Testis (tissue), 2 donors: ENCODE measurements around the gene CDH1.
"Not testable (repeated sequence)": the region's sequence is repeated elsewhere in the genome, so short reads cannot be mapped to it uniquely, and the experiment has no call there.

Source experiments
- POLR2A ChIP-seq: fragments of 450-650 bp; IDR thresholded peaks from one replicate; pipeline ENCODE4 v1.6.1; 2017; ENCODE audit warnings: antibody characterized with exemption, mild to moderate bottlenecking, moderate library complexity
- TF ChIP-seq, protein P1 (sequence below), 3 experiments: fragments of 450-650 bp in 2 of 3; fragments of 200-600 bp in 1 of 3; sonication (generic) in 1 of 3; IDR thresholded peaks; one replicate each; pipeline ENCODE4 v1.5.1; 2016 to 2019; ENCODE audit warnings: antibody characterized with exemption in 3 of 3, mild to moderate bottlenecking in 2 of 3, moderate library complexity in 1 of 3

DNA sequence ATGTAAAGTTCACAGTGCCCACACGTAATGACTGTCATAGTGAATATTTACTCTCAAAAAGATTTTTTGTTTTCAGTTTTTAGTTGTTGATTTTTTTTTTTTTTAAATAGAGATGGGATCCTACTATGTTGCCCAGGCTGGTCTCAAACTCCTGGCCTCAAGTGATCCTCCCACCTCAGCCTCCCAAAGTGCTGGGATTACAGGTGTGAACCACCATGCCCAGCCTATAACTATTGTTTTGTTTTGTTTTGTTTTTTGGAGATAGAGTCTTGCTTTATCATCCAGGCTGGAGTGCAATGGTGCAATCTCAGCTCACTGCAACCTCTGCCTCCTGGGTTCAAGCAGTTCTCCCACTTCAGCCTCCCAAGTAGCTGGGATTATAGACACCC lies 50.3 kb downstream of the CDH1 start:
- TF ChIP-seq, protein P1, sequence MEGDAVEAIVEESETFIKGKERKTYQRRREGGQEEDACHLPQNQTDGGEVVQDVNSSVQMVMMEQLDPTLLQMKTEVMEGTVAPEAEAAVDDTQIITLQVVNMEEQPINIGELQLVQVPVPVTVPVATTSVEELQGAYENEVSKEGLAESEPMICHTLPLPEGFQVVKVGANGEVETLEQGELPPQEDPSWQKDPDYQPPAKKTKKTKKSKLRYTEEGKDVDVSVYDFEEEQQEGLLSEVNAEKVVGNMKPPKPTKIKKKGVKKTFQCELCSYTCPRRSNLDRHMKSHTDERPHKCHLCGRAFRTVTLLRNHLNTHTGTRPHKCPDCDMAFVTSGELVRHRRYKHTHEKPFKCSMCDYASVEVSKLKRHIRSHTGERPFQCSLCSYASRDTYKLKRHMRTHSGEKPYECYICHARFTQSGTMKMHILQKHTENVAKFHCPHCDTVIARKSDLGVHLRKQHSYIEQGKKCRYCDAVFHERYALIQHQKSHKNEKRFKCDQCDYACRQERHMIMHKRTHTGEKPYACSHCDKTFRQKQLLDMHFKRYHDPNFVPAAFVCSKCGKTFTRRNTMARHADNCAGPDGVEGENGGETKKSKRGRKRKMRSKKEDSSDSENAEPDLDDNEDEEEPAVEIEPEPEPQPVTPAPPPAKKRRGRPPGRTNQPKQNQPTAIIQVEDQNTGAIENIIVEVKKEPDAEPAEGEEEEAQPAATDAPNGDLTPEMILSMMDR (IDR thresholded peaks at IDR 0.05), result not testable (repeated sequence)
- not testable (repeated sequence) for TF ChIP-seq POLR2A
